Jurkat, Clone E6-1 (cell line): Measurements from ENCODE around the gene TUBA1B.
A peak's percentile ranks its signal among the peaks of the same experiment; 100 is the strongest.
"Not testable (repeated sequence)": the region's sequence is repeated elsewhere in the genome, so short reads cannot be mapped to it uniquely, and the experiment has no call there.

Source experiments
- DNase-seq: peaks from one replicate; pipeline ENCODE4 v3.0.0-alpha.2; 2011; ENCODE audit warnings: low read depth, low spot score
- H3K4me3 ChIP-seq: 2 replicates; pipeline ENCODE4 v1.5.1; 2011; ENCODE audit warnings: mild to moderate bottlenecking, low read length, control low read depth, moderate library complexity

TUBA1B gene

DNA sequence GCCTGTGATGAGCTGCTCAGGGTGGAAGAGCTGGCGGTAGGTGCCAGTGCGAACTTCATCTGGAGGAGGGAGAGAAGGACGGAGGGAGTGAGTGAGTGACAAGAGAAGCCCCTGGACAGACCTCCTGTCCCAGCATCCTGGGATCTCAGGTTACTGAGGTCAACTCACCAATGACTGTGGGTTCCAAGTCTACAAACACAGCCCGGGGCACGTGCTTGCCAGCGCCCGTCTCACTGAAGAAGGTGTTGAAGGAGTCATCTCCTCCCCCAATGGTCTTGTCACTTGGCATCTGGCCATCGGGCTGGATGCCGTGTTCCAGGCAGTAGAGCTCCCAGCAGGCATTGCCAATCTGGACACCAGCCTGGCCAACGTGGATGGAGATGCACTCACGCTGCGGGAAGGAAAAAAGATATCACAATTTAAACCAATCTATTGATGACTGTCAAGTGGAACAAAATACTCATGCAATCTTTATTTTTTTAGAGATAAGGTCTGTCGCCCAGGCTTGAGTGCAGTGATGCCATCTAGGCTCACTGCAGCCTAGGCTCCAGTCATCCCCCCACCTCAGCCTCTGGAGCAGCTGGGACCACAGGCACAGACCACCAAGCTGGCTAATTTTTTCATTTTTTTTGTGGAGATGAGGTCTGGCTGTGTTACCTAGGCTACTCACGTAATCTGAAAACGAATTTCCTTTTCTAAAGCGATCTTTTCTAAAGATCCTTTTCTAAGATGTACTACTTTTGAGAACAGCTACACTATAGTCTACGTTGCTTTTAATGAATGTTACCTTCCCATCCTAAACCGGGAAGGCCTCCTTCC, 1.7 kb downstream of the TUBA1B start:
- DNase-seq: no peak
- peak overlapping the region; percentile 78 for H3K4me3 ChIP-seq

GRCh38 chr12:49127971-49128370, 3.2 kb downstream of the TUBA1B start:
- DNase-seq, H3K4me3 ChIP-seq: not testable (repeated sequence)

DNA sequence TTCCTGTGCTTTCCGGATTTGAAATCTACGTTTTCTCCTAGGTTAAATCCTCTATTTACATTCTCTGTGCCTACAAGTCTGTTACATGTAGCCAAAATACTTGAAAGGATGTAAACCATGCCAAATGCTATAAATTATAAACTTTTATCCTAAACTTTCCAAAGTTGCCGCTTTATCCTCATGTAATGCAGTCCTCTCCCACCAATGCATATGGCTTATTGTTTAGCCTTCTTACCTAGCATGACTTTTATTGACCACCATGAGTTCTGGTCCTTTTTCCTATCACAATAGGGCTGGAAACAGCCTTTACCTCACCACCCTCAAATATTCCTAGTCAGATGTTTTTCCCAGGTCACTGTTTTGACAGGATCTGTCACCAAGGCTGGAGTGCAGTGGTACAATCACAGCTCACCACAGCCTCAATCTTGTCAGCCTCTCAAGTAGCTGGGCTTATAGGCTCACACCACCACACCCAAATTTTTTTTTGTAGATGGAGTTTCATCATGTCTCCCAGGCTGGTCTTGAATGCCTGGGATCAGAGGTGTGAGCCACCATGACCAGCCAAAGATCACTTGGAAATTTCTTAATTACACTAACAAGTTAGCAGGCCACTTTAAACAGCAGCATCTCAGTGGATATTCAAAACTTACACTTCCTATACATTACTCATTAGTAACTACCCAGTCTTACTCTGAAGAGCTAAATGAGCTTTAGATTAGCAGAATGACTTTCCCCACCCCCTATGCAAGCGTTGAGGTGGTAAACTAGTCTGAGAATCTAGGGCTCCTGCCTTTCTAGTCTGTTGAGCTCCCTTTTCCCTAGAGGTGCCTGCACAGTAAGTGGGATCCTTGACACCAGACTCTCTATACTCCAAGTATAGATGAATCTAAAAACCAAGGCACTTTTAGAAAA, 4.1 kb downstream of the TUBA1B start:
- H3K4me3 ChIP-seq: no peak overlapping the region
- peak; percentile 27 for DNase-seq

DNA sequence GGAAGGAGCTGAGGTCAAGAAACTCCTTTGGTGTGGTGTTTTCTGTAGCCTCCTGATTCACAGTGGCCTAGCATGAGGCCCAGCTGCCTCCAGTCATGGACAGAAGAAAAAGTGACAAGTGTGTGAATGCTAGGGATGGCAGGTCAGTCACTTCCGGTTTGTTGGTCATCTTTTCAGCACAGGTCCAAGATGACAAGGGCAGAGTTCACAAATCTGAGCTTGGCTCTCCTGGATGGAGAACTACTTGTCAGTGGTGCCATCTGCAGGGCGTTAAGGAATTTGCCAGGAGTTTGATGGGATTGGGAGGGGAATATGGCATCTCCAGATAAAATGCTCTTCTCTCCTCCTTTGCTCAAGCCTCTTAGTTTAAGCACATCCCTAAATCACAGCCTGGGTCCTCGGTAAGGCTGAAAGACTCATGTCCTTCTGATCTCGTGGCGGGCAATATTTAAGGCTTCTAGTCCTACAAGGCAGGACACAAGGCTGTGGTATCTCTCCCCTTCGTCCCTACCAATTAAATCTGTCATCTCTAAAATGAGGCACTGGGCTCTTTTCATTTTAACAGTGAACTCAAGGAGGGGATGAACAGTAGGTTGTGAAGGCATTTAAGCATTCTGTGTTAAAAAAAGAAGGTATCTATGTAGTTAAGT, 10.0 kb downstream of the TUBA1B start:
- DNase-seq: no peak
- no peak overlapping the region for H3K4me3 ChIP-seq

DNA sequence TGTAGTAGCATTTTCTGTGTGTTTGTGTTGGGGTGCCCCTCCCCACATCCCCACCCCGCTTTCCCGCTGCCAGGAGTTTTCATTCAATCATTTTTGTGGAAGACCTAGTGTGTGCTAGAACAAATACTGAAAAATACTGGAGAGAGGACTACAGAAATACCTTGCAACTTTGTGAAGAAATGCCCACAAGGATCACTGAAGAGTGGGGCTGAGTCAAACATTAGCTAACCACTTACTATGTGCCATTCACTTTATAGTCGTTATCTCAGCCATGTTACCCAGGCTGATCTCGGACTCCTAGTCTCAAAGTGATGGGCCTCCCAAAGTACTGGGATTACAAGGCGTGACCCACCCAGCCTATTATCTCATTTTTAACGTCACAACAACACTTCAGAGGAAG, 20.0 kb downstream of the TUBA1B start:
- H3K4me3 ChIP-seq: peak overlapping the region; percentile 88
- DNase-seq: no peak

GRCh38 chr12:49110464-49111155, 20.6 kb downstream of the TUBA1B start, which contains the start of gene LMBR1L:
TSS of gene LMBR1L (minus strand) at chr12:49110847. CDS start at chr12:49110555, 292 bp downstream.
- H3K4me3 ChIP-seq: peak within 1 kb of the TSS; percentile 88
- DNase-seq: peak; percentile 97

- no peak for DNase-seq
- peak overlapping the region; percentile 88 for H3K4me3 ChIP-seq
Observed at GRCh38 chr12:49109641-49110463, 21.3 kb downstream of the TUBA1B start.

DNA sequence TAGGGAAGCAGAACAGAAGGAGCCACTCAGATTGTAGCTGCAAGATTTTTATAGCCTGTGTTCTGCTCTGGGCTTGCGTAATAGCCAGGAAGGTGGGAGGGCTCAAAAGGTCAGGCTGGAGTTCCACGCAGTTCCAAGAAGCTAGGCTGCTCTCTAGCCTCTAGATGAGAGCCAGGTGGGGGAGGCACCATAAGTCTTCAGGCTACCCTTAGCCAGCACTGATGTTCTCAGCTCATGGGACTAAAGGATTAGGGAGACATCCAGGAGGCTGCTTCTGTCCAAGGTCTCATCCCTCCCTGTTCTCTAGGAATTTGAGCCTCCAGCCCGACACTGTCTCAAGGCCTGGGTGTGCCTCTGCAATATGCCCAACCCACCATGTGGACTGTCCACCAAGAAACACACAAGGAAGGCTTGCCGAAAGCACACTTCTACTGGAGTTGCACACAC, 22.2 kb downstream of the TUBA1B start:
- no peak overlapping the region for H3K4me3 ChIP-seq
- DNase-seq: no peak

DNA sequence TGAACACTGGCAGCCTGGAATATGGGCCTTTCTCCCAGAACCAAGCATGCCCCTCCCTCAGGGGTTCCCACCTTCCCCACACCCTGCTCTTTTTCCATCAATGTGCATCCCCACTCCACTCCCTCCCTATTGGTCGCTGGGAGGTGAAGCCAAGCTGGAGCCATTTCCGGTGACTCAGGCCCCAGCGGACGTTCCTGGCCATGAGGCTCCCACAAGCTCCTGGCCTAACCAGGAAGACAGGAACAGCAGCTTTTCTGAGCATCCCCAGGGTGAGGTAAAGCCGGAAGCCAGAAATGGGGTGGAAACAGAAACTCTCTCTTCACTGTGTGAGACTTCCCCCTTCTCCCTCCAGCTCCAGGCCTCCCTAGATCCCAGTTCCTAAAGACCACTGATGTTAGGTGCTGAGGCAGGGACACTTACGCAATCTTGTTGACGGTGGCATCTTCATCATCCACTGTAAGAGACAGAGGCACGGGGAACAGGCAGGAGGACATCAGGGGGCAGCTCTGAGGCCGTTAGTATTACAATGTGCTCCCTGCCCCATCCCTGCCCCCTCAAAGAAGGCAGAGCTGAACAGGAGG, 25.6 kb downstream of the TUBA1B start:
- DNase-seq: no peak

GRCh38 chr12:49104822-49105221, 26.4 kb downstream of the TUBA1B start:
- DNase-seq: no peak
- H3K4me3 ChIP-seq: no peak overlapping the region

More for the DNA sequence above, 25.6 kb downstream of the TUBA1B start:
- H3K4me3 ChIP-seq: no peak overlapping the region

DNA sequence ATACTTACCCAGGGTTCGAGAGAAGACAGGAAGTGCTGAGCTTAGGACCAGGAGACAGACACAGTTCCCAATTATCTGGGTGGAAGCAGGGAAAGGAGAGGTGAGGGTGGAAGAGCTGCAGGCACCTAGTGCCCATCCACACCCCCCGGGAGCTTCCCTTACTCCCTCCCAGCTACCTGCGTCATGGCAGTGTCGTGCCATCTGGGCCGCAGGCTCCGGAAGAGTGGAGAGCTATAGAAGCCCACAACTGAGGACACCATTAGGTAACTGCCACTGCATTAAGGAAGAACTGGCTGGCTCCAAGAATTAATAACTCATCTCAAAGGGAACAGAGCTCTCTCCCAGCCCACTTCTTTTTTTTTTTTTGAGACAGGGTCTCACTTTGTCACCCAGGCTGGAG, 30.8 kb downstream of the TUBA1B start:
- H3K4me3 ChIP-seq: no peak overlapping the region
- DNase-seq: no peak

DNA sequence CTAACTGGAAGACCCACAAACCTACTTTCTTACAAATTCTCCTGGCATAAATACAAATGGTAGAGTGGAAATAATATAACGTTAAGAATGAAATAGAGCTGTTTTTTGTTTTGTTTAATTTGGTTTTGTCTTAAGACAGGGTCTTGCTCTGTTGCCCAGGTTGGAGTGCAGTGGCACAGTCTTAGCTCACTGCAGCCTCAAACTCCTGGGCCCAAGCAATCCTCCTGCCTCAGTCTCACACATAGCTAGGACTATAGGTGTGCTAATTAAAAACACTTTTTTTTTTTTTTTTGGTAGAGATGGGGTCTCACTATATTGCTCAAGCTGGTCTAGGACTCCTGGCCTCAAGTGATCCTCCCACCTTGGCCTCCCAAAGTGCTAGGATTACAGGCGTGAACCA, 32.5 kb downstream of the TUBA1B start:
- no peak for DNase-seq
- H3K4me3 ChIP-seq: no peak overlapping the region

- H3K4me3 ChIP-seq: no peak overlapping the region
- peak; percentile 43 for DNase-seq
Observed at GRCh38 chr12:49098035-49098451, 33.2 kb downstream of the TUBA1B start.

- no peak for DNase-seq
- H3K4me3 ChIP-seq: no peak overlapping the region
Observed at GRCh38 chr12:49097381-49097780, 33.8 kb downstream of the TUBA1B start.

- DNase-seq: no peak
- no peak overlapping the region for H3K4me3 ChIP-seq
Observed at GRCh38 chr12:49094975-49095365, 36.2 kb downstream of the TUBA1B start.

DNA sequence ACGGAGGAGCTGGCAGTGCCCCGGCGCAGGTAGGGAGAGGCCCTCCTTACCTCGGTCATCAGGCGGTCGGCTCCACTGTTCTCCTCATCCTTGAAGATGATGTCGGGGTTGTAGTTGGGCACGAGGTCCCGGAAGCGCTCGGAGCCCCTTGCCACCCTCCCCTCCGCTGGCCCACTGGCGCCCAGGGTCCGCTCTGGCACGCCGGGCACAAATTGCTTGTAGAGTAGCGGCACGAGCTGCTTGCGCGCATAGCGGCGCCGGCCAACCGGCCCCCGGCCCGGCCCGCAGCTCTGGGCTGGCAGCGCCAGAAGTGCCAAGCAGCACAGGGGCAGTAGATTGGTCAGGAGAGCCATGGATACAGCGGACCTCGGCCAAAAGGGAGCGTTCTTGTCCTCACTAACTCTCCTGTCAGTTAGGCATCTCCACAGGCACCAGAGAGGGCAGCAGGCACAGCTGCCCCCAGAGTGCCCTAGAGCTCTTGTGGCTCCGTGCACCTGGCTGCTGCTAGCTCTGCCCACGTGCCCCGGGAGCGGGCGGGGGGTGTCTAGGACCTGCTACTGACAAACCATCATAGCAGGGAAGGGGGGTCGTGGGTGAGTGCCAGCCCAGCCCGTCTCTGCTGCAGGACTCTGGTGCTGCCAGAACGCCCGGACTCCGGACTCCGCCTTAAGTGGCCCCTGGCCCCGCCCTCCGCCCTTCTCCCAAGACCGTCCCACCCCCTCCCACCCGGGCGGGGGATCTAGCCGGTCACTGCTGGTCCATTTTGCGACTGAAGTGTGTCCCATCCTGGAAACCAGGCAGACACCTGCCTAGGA, 36.8 kb downstream of the TUBA1B start, which contains the start of gene DHH:
Gene DHH, minus strand, starts transcription at position 642 of the 815 bp plus-strand sequence. Its CDS starts 289 bp downstream, at position 353.
- DNase-seq: no peak
- no peak within 1 kb of the TSS for H3K4me3 ChIP-seq

DNA sequence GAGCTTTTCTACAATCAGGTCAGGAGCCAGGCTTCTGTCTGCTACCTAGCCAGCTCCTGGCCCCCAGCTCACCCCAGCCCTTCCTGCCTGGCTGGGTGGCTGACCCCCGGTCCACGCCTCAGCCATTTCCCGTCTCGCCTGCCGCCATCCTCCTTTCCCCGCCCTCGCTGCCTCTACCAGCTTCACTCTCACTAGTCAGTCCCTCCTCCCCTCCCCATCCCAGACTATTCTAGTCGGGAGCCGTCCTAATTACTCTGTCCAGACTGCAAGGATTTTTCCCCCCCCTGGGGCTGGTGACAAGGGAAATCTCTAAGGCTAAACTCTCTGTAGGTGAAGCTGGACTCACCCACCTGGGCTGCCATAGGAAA, 37.4 kb downstream of the TUBA1B start:
- DNase-seq: no peak
- H3K4me3 ChIP-seq: no peak overlapping the region
